CD1c-positive myeloid dendritic cell (primary cell): ENCODE results near the gene TUBGCP3.
"Not testable (repeated sequence)": the region's sequence is repeated elsewhere in the genome, so short reads cannot be mapped to it uniquely, and the experiment has no call there.

Source experiments
- DNase-seq: peaks from one replicate; pipeline ENCODE4 v3.0.0-alpha.2; 2016; ENCODE audit errors: extremely low spot score

TUBGCP3 gene, protein sequence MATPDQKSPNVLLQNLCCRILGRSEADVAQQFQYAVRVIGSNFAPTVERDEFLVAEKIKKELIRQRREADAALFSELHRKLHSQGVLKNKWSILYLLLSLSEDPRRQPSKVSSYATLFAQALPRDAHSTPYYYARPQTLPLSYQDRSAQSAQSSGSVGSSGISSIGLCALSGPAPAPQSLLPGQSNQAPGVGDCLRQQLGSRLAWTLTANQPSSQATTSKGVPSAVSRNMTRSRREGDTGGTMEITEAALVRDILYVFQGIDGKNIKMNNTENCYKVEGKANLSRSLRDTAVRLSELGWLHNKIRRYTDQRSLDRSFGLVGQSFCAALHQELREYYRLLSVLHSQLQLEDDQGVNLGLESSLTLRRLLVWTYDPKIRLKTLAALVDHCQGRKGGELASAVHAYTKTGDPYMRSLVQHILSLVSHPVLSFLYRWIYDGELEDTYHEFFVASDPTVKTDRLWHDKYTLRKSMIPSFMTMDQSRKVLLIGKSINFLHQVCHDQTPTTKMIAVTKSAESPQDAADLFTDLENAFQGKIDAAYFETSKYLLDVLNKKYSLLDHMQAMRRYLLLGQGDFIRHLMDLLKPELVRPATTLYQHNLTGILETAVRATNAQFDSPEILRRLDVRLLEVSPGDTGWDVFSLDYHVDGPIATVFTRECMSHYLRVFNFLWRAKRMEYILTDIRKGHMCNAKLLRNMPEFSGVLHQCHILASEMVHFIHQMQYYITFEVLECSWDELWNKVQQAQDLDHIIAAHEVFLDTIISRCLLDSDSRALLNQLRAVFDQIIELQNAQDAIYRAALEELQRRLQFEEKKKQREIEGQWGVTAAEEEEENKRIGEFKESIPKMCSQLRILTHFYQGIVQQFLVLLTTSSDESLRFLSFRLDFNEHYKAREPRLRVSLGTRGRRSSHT

DNA sequence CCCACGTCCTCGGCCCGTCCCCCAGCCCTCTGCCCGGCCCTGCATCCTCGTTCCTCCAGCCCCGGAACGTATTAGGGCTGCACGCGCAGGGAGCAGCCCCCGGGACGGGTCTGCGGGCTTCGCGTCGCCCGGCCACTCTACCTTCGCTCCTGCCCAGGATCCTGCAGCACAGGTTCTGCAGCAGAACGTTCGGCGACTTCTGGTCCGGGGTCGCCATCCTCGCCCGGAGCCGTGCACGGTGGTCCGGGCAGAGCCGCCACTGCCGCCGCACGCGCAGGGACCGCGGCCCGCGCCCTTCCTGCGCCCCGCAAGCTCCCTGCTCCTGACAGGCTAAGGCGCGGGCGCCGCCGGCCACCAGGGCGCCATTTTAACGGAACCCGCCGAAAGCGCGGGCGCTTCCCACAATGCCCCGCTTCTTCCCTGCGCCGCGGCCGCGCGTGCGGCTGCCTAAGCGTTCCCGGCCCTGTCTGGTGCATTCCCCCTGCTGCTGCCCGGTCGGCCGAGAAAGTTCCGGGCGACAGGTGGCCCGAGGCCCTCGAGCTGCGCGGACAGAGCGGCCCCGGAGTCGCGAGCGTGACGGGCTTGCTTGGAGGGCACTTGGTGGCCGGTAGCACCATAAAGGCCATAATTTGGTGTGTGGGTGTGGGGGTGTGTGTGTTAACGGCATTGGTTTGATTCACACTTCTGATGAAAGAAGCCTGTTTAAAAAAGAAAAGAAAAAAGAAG lies at the start of gene TUBGCP3:
Gene TUBGCP3 (minus strand): TSS at position 390 of the 726 bp plus-strand sequence. CDS start 173 bp downstream, at position 217.
- peak; percentile 91 for DNase-seq

- DNase-seq = no peak
These were observed 49.3 kb upstream of the TUBGCP3 start for GRCh38 chr13:112637017-112637801.

- no peak for DNase-seq
These were observed 48.5 kb upstream of the TUBGCP3 start for GRCh38 chr13:112636401-112636975.

DNA sequence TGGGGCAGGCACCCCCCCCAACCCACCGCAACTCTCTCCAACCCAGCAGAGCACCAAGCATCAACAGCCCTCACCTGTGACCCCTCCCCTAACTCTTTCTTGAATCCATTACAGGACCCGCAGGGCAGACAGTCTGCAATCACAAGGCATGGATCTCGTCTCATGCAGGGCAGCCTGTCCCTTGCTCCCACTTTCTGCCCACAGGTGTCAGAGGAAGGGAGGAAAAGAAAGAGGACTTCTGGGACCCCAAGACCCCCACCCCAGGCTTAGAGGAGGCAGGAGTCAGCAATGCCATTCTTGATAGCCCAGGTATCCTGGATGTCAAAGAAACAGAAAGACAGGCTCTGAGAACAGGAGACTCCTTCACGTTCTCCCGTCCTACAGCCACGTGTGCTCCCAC lies 47.4 kb upstream of the TUBGCP3 start:
- DNase-seq = no peak

GRCh38 chr13:112634102-112634501 lies 46.1 kb upstream of the TUBGCP3 start:
- no peak for DNase-seq

- DNase-seq = not testable (repeated sequence)
These were observed 42.3 kb upstream of the TUBGCP3 start for GRCh38 chr13:112630226-112630625.

- DNase-seq = no peak
These were observed 41.2 kb upstream of the TUBGCP3 start for GRCh38 chr13:112629161-112629560.

DNA sequence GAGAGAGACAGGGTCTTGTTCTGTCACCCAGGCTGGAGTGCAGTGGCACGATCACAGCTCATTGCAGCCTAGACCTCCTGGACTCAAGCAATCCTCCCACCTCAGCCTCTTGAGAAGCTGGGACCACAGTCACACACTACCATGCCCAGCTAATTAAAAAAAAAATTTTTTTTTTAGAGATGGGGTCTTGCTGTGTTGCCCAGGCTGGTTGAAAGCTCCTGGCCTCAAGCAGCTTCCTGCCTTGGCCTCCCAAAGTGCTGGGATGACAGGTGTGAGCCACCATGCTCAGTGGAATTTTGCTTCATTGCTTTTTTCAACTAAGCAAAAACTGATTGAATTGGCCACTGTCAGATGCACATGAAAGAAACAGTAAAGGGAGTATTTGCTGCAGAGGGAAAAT lies 39.7 kb upstream of the TUBGCP3 start:
- not testable (repeated sequence) for DNase-seq

- no peak for DNase-seq
These were observed 39.2 kb upstream of the TUBGCP3 start for GRCh38 chr13:112627161-112627560.

DNA sequence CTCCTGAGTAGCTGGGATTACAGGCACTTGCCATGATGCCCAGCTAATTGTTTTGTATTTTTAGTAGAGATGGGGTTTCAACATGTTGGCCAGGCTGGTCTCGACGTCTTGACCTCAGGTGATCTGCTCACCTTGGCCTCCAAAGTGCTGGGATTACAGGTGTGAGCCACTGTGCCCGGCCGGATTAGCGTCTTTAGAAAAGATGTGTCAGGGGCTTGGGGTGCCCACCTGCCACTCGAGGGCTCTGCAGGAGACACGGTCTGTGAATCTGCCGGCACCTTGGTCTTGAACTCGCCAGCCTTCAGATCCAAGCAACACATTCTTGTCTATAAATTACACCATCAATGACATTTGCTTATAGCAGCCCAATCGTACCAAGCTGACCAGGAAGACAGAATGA lies 38.8 kb upstream of the TUBGCP3 start:
- no peak for DNase-seq

GRCh38 chr13:112626124-112626523 lies 38.2 kb upstream of the TUBGCP3 start:
- DNase-seq = no peak

- DNase-seq = no peak
These were observed 37.7 kb upstream of the TUBGCP3 start for GRCh38 chr13:112625698-112626097.

- no peak for DNase-seq
These were observed 36.9 kb upstream of the TUBGCP3 start for GRCh38 chr13:112624602-112625430.

GRCh38 chr13:112624040-112624439 lies 36.1 kb upstream of the TUBGCP3 start:
- no peak for DNase-seq

GRCh38 chr13:112623051-112623711 lies 35.2 kb upstream of the TUBGCP3 start:
- DNase-seq = no peak

DNA sequence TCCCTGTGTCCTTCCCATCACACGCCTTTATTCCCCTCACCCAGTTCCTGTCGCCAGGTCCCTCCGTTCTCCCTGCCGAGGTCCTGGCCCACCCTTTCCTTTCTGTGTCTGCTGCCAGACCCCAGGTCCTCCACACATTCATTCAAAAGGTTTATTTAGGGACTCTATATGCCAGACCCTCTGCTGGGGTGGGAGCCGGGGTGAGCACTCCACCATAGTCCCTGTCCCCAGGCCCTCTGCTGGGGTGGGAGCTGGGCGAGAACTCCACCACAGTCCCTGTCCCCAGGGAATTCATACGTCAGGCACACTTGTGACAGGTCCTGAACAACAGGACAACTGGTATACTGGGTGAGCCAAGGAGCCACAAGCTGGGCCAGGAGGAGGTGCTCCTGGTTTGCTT lies 34.4 kb upstream of the TUBGCP3 start:
- no peak for DNase-seq

DNA sequence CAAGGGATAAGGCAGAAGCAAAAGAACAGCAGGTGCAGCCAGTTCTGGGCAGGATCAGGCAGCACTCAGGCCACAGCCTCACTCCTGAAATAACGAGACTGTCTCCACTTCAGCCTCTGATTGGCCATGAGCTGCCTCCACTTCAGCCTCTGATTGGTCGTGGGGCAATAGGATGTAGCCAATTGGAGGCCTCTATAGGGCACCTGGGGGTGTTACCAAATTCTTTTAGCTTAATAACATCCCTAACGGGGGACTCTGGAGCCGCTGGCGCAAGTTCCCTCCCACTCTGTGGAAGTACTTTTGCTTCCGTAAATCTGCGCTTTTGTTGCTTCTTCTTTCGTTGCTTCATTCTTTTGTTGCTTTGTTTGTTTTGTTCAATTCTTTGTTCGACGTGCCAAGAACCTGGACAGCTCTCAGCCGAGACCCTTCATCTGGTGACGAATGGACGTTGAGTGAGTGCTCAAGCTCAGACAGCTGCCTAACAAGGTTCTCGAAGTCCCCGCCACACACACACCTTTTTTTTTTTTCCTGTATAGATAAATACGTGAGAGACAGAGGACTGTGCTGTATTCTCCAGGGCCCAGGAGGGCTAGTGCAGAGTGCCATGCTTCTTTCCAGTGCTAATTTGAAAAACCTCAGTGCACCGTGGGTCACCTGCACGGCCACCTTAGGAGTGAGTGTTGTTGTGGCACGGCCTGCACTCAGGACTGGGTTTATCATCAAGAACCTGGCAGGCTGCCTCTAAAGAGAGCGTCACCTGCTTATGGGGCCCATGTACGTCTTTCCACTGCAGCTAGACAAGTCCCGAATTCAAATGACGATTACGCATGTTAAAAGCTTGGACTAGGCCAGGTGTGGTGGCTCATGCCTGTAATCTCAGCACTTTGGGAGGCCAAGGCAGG lies 32.0 kb upstream of the TUBGCP3 start:
- no peak for DNase-seq

DNA sequence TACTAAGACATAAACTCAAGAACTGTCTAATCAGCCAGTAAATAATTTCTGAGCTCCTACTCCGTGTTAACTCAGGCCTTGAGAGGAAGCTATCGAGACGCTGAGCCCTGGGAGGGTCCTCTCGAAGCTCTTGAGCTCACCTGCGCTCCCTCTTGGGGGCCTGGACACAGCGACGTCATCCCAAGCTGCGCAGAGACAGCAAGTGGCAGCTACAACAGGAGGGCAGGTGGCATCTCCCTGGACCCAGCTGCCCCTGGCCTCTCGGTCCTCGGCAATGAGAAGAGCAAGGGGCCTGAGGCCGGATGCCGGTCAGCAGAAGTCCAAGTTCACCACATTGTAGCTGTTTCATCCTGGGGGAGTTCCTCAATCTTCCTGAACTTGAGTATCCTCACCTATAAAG lies 30.5 kb upstream of the TUBGCP3 start:
- no peak for DNase-seq
